Measurements from ENCODE around the gene USP20.

Gene USP20

GRCh38 chr9:129857207-129857606 is 21.9 kb downstream of the USP20 start:
- no peak for DNase-seq

GRCh38 chr9:129858167-129858962 is 23.1 kb downstream of the USP20 start:
- no peak for DNase-seq

GRCh38 chr9:129860653-129861446 is 25.6 kb downstream of the USP20 start:
- no peak for DNase-seq

GRCh38 chr9:129861447-129861827 is 26.2 kb downstream of the USP20 start:
- DNase-seq: no peak

- DNase-seq: peak; percentile 99
Observed at GRCh38 chr9:129863059-129863690, 27.9 kb downstream of the USP20 start.

- no peak for DNase-seq
Observed at GRCh38 chr9:129864991-129865647, 29.9 kb downstream of the USP20 start.

- no peak for DNase-seq
Observed at GRCh38 chr9:129865668-129866320, 30.5 kb downstream of the USP20 start.

- no peak for DNase-seq
Observed at GRCh38 chr9:129866394-129867135, 31.3 kb downstream of the USP20 start.

- DNase-seq: no peak
Observed at GRCh38 chr9:129867136-129868022, 32.1 kb downstream of the USP20 start.

- DNase-seq: no peak
Observed at GRCh38 chr9:129868023-129868871, 33.0 kb downstream of the USP20 start.

- DNase-seq: no peak
Observed at GRCh38 chr9:129868872-129869486, 33.7 kb downstream of the USP20 start.

GRCh38 chr9:129869585-129870501 is 34.6 kb downstream of the USP20 start:
- no peak for DNase-seq

- no peak for DNase-seq
Observed at GRCh38 chr9:129871046-129871445, 35.8 kb downstream of the USP20 start.

GRCh38 chr9:129873563-129874190 is 38.4 kb downstream of the USP20 start:
- DNase-seq: no peak

- DNase-seq: no peak
Observed at GRCh38 chr9:129874261-129875101, 39.2 kb downstream of the USP20 start.

- DNase-seq: no peak
Observed at GRCh38 chr9:129875181-129875611, 39.9 kb downstream of the USP20 start.

All from GDM1 (cell line).